Suprapubic skin (tissue), 3 donors: Measurements from ENCODE around the gene ZNF638.

Experiments used
- POLR2AphosphoS5 ChIP-seq, 3 donors: sonication (generic); formaldehyde crosslinking; IDR thresholded peaks; one replicate each; pipeline ENCODE4 v1.6.1; 2017; ENCODE audit warnings: antibody characterized with exemption in 3 of 3
- TF ChIP-seq, protein P1 (sequence below), 2 donors: fragments of 200-600 bp in 1 of 2; fragments of 450-650 bp in 1 of 2; sonication (generic) in 1 of 2; IDR thresholded peaks; one replicate each; pipeline ENCODE4 v1.5.1; 2016 to 2019; ENCODE audit warnings: antibody characterized with exemption in 2 of 2, mild to moderate bottlenecking in 1 of 2, moderate library complexity in 1 of 2

DNA sequence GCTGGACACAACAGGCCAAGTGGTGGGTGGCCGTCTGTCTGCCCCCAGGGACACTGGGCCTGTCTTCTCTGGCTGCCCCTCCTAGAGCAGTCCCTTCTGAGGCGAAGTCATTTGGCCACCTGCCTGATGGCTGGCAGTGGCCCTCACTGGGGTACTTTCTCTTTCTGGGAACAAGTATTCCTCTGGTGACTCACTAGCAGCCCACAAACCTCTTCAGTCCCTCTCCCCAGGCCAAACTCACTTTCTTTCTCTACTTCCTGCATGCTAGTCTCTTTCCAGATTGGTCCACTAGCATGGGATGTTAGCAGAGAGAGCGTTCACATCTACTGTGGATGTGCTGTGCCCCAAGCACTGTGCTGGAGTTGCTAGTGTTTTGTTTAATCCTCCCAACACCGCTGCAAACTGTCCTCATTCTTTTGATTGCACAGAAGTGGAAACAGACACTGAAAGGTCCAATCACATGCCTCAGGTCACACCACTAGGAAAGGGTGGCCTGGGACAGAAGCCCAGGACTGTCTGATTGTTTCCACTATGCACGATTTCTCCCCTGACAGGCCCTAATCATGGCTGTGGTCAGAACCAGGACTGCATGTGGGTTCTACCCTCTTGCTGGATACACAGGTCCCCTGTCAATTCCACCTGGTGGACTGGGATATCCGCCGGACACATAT is 127.0 kb downstream of the ZNF638 start:
- TF ChIP-seq, protein P1, sequence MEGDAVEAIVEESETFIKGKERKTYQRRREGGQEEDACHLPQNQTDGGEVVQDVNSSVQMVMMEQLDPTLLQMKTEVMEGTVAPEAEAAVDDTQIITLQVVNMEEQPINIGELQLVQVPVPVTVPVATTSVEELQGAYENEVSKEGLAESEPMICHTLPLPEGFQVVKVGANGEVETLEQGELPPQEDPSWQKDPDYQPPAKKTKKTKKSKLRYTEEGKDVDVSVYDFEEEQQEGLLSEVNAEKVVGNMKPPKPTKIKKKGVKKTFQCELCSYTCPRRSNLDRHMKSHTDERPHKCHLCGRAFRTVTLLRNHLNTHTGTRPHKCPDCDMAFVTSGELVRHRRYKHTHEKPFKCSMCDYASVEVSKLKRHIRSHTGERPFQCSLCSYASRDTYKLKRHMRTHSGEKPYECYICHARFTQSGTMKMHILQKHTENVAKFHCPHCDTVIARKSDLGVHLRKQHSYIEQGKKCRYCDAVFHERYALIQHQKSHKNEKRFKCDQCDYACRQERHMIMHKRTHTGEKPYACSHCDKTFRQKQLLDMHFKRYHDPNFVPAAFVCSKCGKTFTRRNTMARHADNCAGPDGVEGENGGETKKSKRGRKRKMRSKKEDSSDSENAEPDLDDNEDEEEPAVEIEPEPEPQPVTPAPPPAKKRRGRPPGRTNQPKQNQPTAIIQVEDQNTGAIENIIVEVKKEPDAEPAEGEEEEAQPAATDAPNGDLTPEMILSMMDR (IDR thresholded peaks at IDR 0.05) = no peak
- TF ChIP-seq POLR2AphosphoS5 (IDR thresholded peaks at IDR 0.05) = no peak
